NCI-H226 (cell line): ENCODE results near the gene MYCBPAP.
"Not testable (repeated sequence)": the region's sequence is repeated elsewhere in the genome, so short reads cannot be mapped to it uniquely, and the experiment has no call there.

Experiments
- DNase-seq: peaks from one replicate; pipeline ENCODE4 v3.0.0-alpha.2; 2015

The MYCBPAP gene

GRCh38 chr17:50472761-50473161 is 35.5 kb upstream of the MYCBPAP start:
- DNase-seq = not testable (repeated sequence)

- no peak for DNase-seq
Measured at GRCh38 chr17:50473901-50474300, 34.3 kb upstream of the MYCBPAP start.

GRCh38 chr17:50474523-50474922 is 33.7 kb upstream of the MYCBPAP start:
- no peak for DNase-seq

- no peak for DNase-seq
Measured at GRCh38 chr17:50475362-50475761, 32.9 kb upstream of the MYCBPAP start.

GRCh38 chr17:50475775-50476544 is 32.3 kb upstream of the MYCBPAP start:
- not testable (repeated sequence) for DNase-seq

- no peak for DNase-seq
Measured at GRCh38 chr17:50476545-50477315, 31.5 kb upstream of the MYCBPAP start.

- DNase-seq = no peak
Measured at GRCh38 chr17:50477976-50478375, 30.3 kb upstream of the MYCBPAP start.

- peak; percentile 83 for DNase-seq
Measured at GRCh38 chr17:50478391-50479381, 29.6 kb upstream of the MYCBPAP start, which contains the start of gene RSAD1. RSAD1 (plus strand) TSS chr17:50478860; CDS start chr17:50478885, 25 bp downstream.

GRCh38 chr17:50479522-50480141 is 28.6 kb upstream of the MYCBPAP start:
- DNase-seq = peak; percentile 51

GRCh38 chr17:50480142-50480764 is 28.0 kb upstream of the MYCBPAP start:
- DNase-seq = no peak

- DNase-seq = no peak
Measured at GRCh38 chr17:50480854-50481490, 27.3 kb upstream of the MYCBPAP start.

- DNase-seq = no peak
Measured at GRCh38 chr17:50481648-50482047, 26.6 kb upstream of the MYCBPAP start.

GRCh38 chr17:50482110-50482509 is 26.1 kb upstream of the MYCBPAP start:
- DNase-seq = no peak

- peak; percentile 84 for DNase-seq
Measured at GRCh38 chr17:50482516-50482915, 25.7 kb upstream of the MYCBPAP start.

- DNase-seq = no peak
Measured at GRCh38 chr17:50483266-50483665, 25.0 kb upstream of the MYCBPAP start.

GRCh38 chr17:50484386-50485155 is 23.7 kb upstream of the MYCBPAP start:
- DNase-seq = no peak

GRCh38 chr17:50487213-50488096 is 20.8 kb upstream of the MYCBPAP start:
- no peak for DNase-seq

- no peak for DNase-seq
Measured at GRCh38 chr17:50488880-50489279, 19.4 kb upstream of the MYCBPAP start.

- no peak for DNase-seq
Measured at GRCh38 chr17:50491505-50491904, 16.7 kb upstream of the MYCBPAP start.
